IMR-90 (cell line): ENCODE results near the gene ATP2B2. TPM values are rescaled to one million over a fixed set of nuclear protein-coding genes. Genes with fewer than 3 reads are reported as not detected.

ENCODE experiments used
- ATAC-seq: fragments of 200-7000 bp; cut with Tn5 transposase; 2 replicates; pipeline ENCODE4 v1.9.1; 2020; ENCODE audit warnings: low read depth, mild to moderate bottlenecking, moderate library complexity
- BruUV-seq: library from RNA; stranded (reverse); fragments of 400-500 nt; replicated peaks from 2 replicates; lab custom pipeline; 2021; lab: Mats Ljungman, UMichigan
- CTCF ChIA-PET: fragments of 300-600 bp; formaldehyde crosslinking; extraction: SDS; loops from one replicate; lab custom pipeline; 2021; ENCODE audit warnings: antibody characterized with exemption; lab: Yijun Ruan, JAX
- POLR2A ChIA-PET: fragments of 300-600 bp; sonication (Branson Sonifier 250); formaldehyde crosslinking; loops from one replicate; lab custom pipeline; 2022; ENCODE audit warnings: antibody characterized with exemption; ENCODE audit not compliant: unreplicated experiment; lab: Charles Lee
- DNase-seq: peaks from one replicate; pipeline ENCODE4 v3.0.0; 2013
- H2AFZ ChIP-seq: replicated peaks from 2 replicates; pipeline ENCODE3; 2013; ENCODE audit warnings: low read length, mild to moderate bottlenecking; ENCODE audit not compliant: poor library complexity
- H2AK5ac ChIP-seq: 2 replicates; pipeline ENCODE4 v1.6.1; 2013; ENCODE audit warnings: low read depth, low read length, inconsistent platforms
- H2AK9ac ChIP-seq: replicated peaks from 2 replicates; pipeline ENCODE3; 2013; ENCODE audit warnings: mild to moderate bottlenecking, low read depth, low read length, moderate library complexity; ENCODE audit not compliant: poor library complexity
- H2BK120ac ChIP-seq: 2 replicates; pipeline ENCODE4 v1.6.1; 2013; ENCODE audit warnings: low read depth, low read length, inconsistent platforms
- H2BK15ac ChIP-seq: 3 replicates; pipeline ENCODE4 v1.6.1; 2013; ENCODE audit warnings: low read depth, low read length, inconsistent platforms
- H2BK20ac ChIP-seq: 2 replicates; pipeline ENCODE4 v1.6.1; 2013; ENCODE audit warnings: low read depth, mild to moderate bottlenecking, inconsistent platforms, low read length, moderate library complexity
- H2BK5ac ChIP-seq: 2 replicates; pipeline ENCODE4 v1.6.1; 2013; ENCODE audit warnings: mild to moderate bottlenecking, low read depth, low read length, inconsistent platforms; ENCODE audit not compliant: poor library complexity, severe bottlenecking
- H3K14ac ChIP-seq: replicated peaks from 2 replicates; pipeline ENCODE4 v1.6.1; 2013; ENCODE audit warnings: low read depth, low read length, inconsistent platforms
- H3K18ac ChIP-seq: 2 replicates; pipeline ENCODE4 v1.6.1; 2013; ENCODE audit warnings: low read depth, low read length, control low read depth
- H3K23ac ChIP-seq: 2 replicates; pipeline ENCODE4 v1.6.1; 2013; ENCODE audit warnings: low read depth, low read length, inconsistent platforms
- H3K27ac ChIP-seq: 2 replicates; pipeline ENCODE4 v1.5.1; 2013; ENCODE audit warnings: mild to moderate bottlenecking, control low read depth, low read length; ENCODE audit not compliant: insufficient read depth
- H3K27me3 ChIP-seq: 2 replicates; pipeline ENCODE4 v1.6.1; 2013; ENCODE audit warnings: low read length; ENCODE audit not compliant: control insufficient read depth, insufficient read depth
- H3K36me3 ChIP-seq: 2 replicates; pipeline ENCODE4 v1.6.1; 2013; ENCODE audit warnings: low read length, mixed read lengths; ENCODE audit not compliant: control insufficient read depth, insufficient read depth
- H3K4ac ChIP-seq: 2 replicates; pipeline ENCODE4 v1.6.1; 2013; ENCODE audit warnings: low read depth, low read length, inconsistent platforms
- H3K4me1 ChIP-seq: 2 replicates; pipeline ENCODE4 v1.6.1; 2013; ENCODE audit warnings: low read length, mixed read lengths; ENCODE audit not compliant: control insufficient read depth, insufficient read depth
- H3K4me2 ChIP-seq: 2 replicates; pipeline ENCODE4 v1.6.1; 2013; ENCODE audit warnings: low read depth, mild to moderate bottlenecking, control low read depth, low read length, moderate library complexity
- H3K4me3 ChIP-seq: 2 replicates; pipeline ENCODE4 v1.5.1; 2013; ENCODE audit warnings: low read depth, mild to moderate bottlenecking, control low read depth, low read length, moderate library complexity; ENCODE audit not compliant: insufficient read depth
- H3K56ac ChIP-seq: 2 replicates; pipeline ENCODE4 v1.6.1; 2013; ENCODE audit warnings: low read length, inconsistent platforms; ENCODE audit not compliant: insufficient read depth; ENCODE audit errors: extremely low read depth
- H3K79me1 ChIP-seq, 2 experiments: 2 replicates each; pipeline ENCODE4 v1.6.1; 2013; ENCODE audit warnings: low read length in 2 of 2, inconsistent platforms in 1 of 2, low read depth in 1 of 2
- H3K9ac ChIP-seq: 2 replicates; pipeline ENCODE4 v1.6.1; 2013; ENCODE audit warnings: low read depth, low read length, control low read depth
- H3K9me1 ChIP-seq: 2 replicates; pipeline ENCODE4 v1.6.1; 2013; ENCODE audit warnings: low read length, inconsistent platforms; ENCODE audit not compliant: insufficient read depth
- H3K9me3 ChIP-seq: 2 replicates; pipeline ENCODE4 v1.6.1; 2013; ENCODE audit warnings: low read length; ENCODE audit not compliant: control insufficient read depth, insufficient read depth
- H4K20me1 ChIP-seq: 2 replicates; pipeline ENCODE4 v1.6.1; 2013; ENCODE audit warnings: low read length, inconsistent platforms; ENCODE audit not compliant: insufficient read depth
- H4K5ac ChIP-seq: 2 replicates; pipeline ENCODE4 v1.6.1; 2013; ENCODE audit warnings: mild to moderate bottlenecking, low read depth, low read length, control low read depth
- H4K8ac ChIP-seq, 2 experiments: 2 replicates each; pipeline ENCODE4 v1.6.1; 2013; ENCODE audit warnings: low read depth in 2 of 2, low read length in 2 of 2, control low read depth in 1 of 2, inconsistent platforms in 1 of 2
- H4K91ac ChIP-seq: 2 replicates; pipeline ENCODE4 v1.6.1; 2013; ENCODE audit warnings: low read depth, low read length, inconsistent platforms; ENCODE audit not compliant: insufficient read depth
- BHLHE40 ChIP-seq: fragments of 150-350 bp; IDR thresholded peaks from 2 replicates; pipeline ENCODE4 v1.6.1; 2016; ENCODE audit warnings: mild to moderate bottlenecking, low read depth, low read length
- CEBPB ChIP-seq: IDR thresholded peaks from 2 replicates; pipeline ENCODE4 v1.6.1; 2012; ENCODE audit warnings: low read depth, low read length, improper control_type of control experiment
- CHD1 ChIP-seq: IDR thresholded peaks from 2 replicates; pipeline ENCODE4 v1.6.1; 2012; ENCODE audit warnings: low read depth, low read length, improper control_type of control experiment
- FOS ChIP-seq: fragments of 150-350 bp; IDR thresholded peaks from 2 replicates; pipeline ENCODE4 v1.6.1; 2016; ENCODE audit warnings: low read depth, low read length
- MAFK ChIP-seq: IDR thresholded peaks from 2 replicates; pipeline ENCODE4 v1.6.1; 2012; ENCODE audit warnings: low read depth, low read length, improper control_type of control experiment
- MAZ ChIP-seq: IDR thresholded peaks from 2 replicates; pipeline ENCODE4 v1.6.1; 2012; ENCODE audit warnings: low read depth, mild to moderate bottlenecking, low read length, improper control_type of control experiment, moderate library complexity, borderline replicate concordance
- MXI1 ChIP-seq: IDR thresholded peaks from 2 replicates; pipeline ENCODE4 v1.6.1; 2012; ENCODE audit warnings: low read depth, mild to moderate bottlenecking, low read length, moderate library complexity, borderline replicate concordance
- NFE2L2 ChIP-seq: fragments of 150-350 bp; IDR thresholded peaks from 2 replicates; pipeline ENCODE4 v1.6.1; 2016; ENCODE audit warnings: low read depth, mild to moderate bottlenecking, low read length
- POLR2A ChIP-seq: IDR thresholded peaks from 2 replicates; pipeline ENCODE4 v1.6.1; 2012; ENCODE audit warnings: mild to moderate bottlenecking, low read depth, low read length
- RAD21 ChIP-seq: IDR thresholded peaks from 2 replicates; pipeline ENCODE4 v1.6.1; 2012; ENCODE audit warnings: low read length, improper control_type of control experiment
- RCOR1 ChIP-seq: IDR thresholded peaks from 2 replicates; pipeline ENCODE4 v1.6.1; 2012; ENCODE audit warnings: mild to moderate bottlenecking, low read length, improper control_type of control experiment; ENCODE audit not compliant: insufficient replicate concordance
- RFX5 ChIP-seq: IDR thresholded peaks from 2 replicates; pipeline ENCODE4 v1.8.0; 2012; ENCODE audit warnings: low read depth, mild to moderate bottlenecking, low read length, moderate library complexity
- SMC3 ChIP-seq: fragments of 150-350 bp; IDR thresholded peaks from 2 replicates; pipeline ENCODE4 v1.6.1; 2016; ENCODE audit warnings: low read depth, mild to moderate bottlenecking, antibody characterized with exemption, low read length, moderate library complexity
- WGBS, 2 experiments: methylation state at CpG; one replicate each; pipeline versions ENCODE4 v1.1.5 to v1.1.7; 2013; ENCODE audit warnings: missing lambda C conversion rate in 2 of 2; ENCODE audit not compliant: insufficient read length in 1 of 2; ENCODE audit errors: extremely low coverage in 2 of 2; 5-methylcytosine and 5-hydroxymethylcytosine counted together
- dilution Hi-C: fragments of 300-500 bp; cut with HindIII; formaldehyde crosslinking; loops from one replicate; pipeline ENCODE4 v1.14.3; 2018; ENCODE audit warnings: low sequenced_read_pairs; ENCODE audit not compliant: unreplicated experiment
- in situ Hi-C: fragments of 300-500 bp; cut with MboI; formaldehyde crosslinking; loops from 3 replicates; pipeline ENCODE4 v1.14.3; 2019; ENCODE audit warnings: low sequenced_read_pairs, inconsistent platforms, mixed read lengths
- intact Hi-C: fragments of 100-400 bp; cut with micrococcal nuclease; formaldehyde crosslinking; loops from 2 replicates; pipeline ENCODE4 v1.10.0; 2022
- polyA plus RNA-seq, 3 experiments: library from polyadenylated mRNA; depleted of rRNA; stranded (reverse); fragments of >200 nt; gene quantifications; 2 replicates each; pipeline ENCODE4 v1.2.3, GENCODE V29; 2012; ENCODE audit warnings: low replicate concordance in 1 of 3
- total RNA-seq: library from RNA; depleted of rRNA; stranded (reverse); fragments of >200 nt; gene quantifications from 2 replicates; pipeline ENCODE4 v1.2.3, GENCODE V29; 2012
- TF ChIP-seq, protein P1 (sequence below): fragments of 150-350 bp; IDR thresholded peaks from 2 replicates; pipeline ENCODE4 v1.6.1; 2017; ENCODE audit warnings: mild to moderate bottlenecking, antibody characterized with exemption, low read length, low read depth
- TF ChIP-seq, protein P2 (sequence below): fragments of 150-350 bp; IDR thresholded peaks from 2 replicates; pipeline ENCODE4 v1.6.1; 2016; ENCODE audit warnings: low read depth, mild to moderate bottlenecking, low read length, moderate library complexity, borderline replicate concordance
- TF ChIP-seq, protein P3 (sequence below): conservative IDR thresholded peaks from 2 replicates; pipeline ENCODE4 v1.5.1; 2012; ENCODE audit warnings: mild to moderate bottlenecking, low read depth, low read length, improper control_type of control experiment

The ATP2B2 gene
- total and polyA plus RNA-seq, 2 of the 4 experiments (the other 2 are of a cell fraction) = under 0.01 to 0.02 TPM

DNA sequence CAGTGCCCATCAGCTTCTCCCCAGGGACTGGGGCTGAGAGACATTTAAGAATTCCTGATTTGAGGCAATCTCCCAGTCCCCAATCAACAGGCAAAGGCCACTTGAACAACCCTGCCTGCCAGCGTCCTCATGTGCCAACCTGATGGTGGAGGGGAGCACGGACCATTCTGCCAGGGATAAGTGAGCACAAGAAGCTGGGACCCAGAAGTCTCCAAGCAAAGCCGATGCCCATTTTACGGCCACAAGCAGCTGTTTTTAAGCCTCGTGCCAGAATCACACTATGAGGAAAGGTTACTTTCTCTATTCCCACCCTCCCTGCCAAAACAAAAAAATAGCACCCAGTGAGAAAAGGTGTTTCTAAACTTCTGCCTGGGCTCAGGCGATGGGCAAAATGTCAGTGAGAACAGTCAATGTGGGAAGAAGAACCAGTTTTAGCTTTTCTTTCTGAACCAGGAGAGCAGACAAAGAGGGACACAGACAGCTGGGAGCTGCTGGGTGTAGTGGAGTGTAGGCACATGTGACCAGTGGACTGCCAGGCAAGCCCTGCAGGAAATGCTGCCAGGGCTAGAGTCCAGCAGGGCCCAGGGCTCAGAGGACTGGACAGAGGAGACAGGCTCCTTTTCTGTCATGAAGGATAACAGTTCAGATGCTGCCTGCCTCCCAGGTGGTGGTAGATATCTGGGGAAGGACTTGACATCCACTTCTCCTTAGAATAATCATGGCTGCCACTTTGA, 57.7 kb downstream of the ATP2B2 start:
- no peak overlapping the region for H3K4me3 ChIP-seq
- CTCF ChIA-PET = no interaction called here
- no peak overlapping the region for H3K23ac ChIP-seq
- no peak overlapping the region for H3K14ac ChIP-seq
- no peak overlapping the region for H4K8ac ChIP-seq
- no peak overlapping the region for H2AFZ ChIP-seq
- no peaks in the 10 kb centered on the region for H3K36me3 ChIP-seq
- no peak overlapping the region for H3K56ac ChIP-seq
- no peak overlapping the region for H3K4ac ChIP-seq
- dilution Hi-C loops (no loop called here), in situ Hi-C loops (no loop called here), intact Hi-C loops (no loop called here)
- H3K4me1 ChIP-seq = peaks cover 4% of the 10 kb centered on the region
- no peak overlapping the region for H3K4me2 ChIP-seq
- H3K9ac ChIP-seq = no peak overlapping the region
- peak overlapping the region; percentile 19 for H2AK9ac ChIP-seq
- no peak overlapping the region for H2BK20ac ChIP-seq
- 40% methylated on average over 1 of the region's 6 CpGs; no CpG with 5 or more reads in 1 of the 2 experiments for WGBS, 2 experiments
- peaks cover 4% of the 10 kb centered on the region; the same call in 1 of the 2 replicates for H3K9me1 ChIP-seq
- DNase-seq = no peak
- no peak overlapping the region for H4K5ac ChIP-seq
- no peaks in the 10 kb centered on the region for H3K9me3 ChIP-seq
- no TSS peak for BruUV-seq
- no peak overlapping the region for H2BK15ac ChIP-seq
- H2AK5ac ChIP-seq = no peak overlapping the region
- H3K18ac ChIP-seq = no peak overlapping the region
- no peak for TF ChIP-seq POLR2A
- no peak for TF ChIP-seq RFX5
- TF ChIP-seq MAZ = no peak
- TF ChIP-seq MAFK = no peak
- no peak for TF ChIP-seq CEBPB
- TF ChIP-seq, protein P1, sequence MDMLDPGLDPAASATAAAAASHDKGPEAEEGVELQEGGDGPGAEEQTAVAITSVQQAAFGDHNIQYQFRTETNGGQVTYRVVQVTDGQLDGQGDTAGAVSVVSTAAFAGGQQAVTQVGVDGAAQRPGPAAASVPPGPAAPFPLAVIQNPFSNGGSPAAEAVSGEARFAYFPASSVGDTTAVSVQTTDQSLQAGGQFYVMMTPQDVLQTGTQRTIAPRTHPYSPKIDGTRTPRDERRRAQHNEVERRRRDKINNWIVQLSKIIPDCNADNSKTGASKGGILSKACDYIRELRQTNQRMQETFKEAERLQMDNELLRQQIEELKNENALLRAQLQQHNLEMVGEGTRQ = no peak
- no peak for TF ChIP-seq NFE2L2
- TF ChIP-seq, protein P2, sequence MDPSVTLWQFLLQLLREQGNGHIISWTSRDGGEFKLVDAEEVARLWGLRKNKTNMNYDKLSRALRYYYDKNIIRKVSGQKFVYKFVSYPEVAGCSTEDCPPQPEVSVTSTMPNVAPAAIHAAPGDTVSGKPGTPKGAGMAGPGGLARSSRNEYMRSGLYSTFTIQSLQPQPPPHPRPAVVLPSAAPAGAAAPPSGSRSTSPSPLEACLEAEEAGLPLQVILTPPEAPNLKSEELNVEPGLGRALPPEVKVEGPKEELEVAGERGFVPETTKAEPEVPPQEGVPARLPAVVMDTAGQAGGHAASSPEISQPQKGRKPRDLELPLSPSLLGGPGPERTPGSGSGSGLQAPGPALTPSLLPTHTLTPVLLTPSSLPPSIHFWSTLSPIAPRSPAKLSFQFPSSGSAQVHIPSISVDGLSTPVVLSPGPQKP = no peak
- TF ChIP-seq, protein P3, sequence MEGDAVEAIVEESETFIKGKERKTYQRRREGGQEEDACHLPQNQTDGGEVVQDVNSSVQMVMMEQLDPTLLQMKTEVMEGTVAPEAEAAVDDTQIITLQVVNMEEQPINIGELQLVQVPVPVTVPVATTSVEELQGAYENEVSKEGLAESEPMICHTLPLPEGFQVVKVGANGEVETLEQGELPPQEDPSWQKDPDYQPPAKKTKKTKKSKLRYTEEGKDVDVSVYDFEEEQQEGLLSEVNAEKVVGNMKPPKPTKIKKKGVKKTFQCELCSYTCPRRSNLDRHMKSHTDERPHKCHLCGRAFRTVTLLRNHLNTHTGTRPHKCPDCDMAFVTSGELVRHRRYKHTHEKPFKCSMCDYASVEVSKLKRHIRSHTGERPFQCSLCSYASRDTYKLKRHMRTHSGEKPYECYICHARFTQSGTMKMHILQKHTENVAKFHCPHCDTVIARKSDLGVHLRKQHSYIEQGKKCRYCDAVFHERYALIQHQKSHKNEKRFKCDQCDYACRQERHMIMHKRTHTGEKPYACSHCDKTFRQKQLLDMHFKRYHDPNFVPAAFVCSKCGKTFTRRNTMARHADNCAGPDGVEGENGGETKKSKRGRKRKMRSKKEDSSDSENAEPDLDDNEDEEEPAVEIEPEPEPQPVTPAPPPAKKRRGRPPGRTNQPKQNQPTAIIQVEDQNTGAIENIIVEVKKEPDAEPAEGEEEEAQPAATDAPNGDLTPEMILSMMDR = no peak
- TF ChIP-seq RAD21 = no peak
- no peak for TF ChIP-seq SMC3
- TF ChIP-seq BHLHE40 = no peak
- no peak for TF ChIP-seq RCOR1
- no peak for TF ChIP-seq FOS
- TF ChIP-seq CHD1 = no peak
- no peak for TF ChIP-seq MXI1
- no peak for ATAC-seq
- H4K91ac ChIP-seq = no peak overlapping the region
- no peaks in the 10 kb centered on the region for H4K20me1 ChIP-seq
- no peak overlapping the region for H3K27ac ChIP-seq
- peaks cover 33% of the 10 kb centered on the region for H3K27me3 ChIP-seq
- H2BK120ac ChIP-seq = no peak overlapping the region
- no peak overlapping the region for H2BK5ac ChIP-seq
- POLR2A ChIA-PET = no interaction called here
- no peaks in the 10 kb centered on the region for H3K79me1 ChIP-seq
